ENCODE results near the gene TXLNG. TPM values are rescaled to one million over a fixed set of nuclear protein-coding genes. Genes with fewer than 3 reads are reported as not detected.

Gene TXLNG
- total and polyA plus RNA-seq, 9 donors = 14.0 to 27.7 (median 20.2) TPM

DNA sequence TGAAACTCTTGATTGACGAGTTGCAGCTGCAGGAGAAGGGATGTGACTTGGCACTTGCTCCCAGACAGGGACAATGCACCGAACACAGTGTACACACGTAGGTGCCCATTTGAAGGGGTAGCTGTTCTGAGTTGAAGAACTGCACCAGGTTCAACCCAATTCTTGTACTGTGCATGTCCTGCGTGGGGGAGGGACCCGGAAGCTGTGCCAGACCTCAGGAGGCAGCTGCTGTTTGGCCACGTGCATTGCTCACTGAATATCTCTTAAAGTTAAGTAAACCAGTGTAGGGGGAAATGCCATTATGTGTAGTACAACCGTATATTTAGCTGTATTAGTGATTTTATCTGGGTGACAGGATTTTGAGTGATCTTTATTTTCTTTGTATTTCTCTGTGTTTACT is 95.9 kb downstream of the TXLNG start:
- peak; percentile 57 to 72 (median 67) for DNase-seq
- peak overlapping the region; percentile 34 for H3K4me3 ChIP-seq
- no peaks in the 10 kb centered on the region for H3K4me1 ChIP-seq (ENCODE audit: insufficient read depth)
- TF ChIP-seq, protein P1, sequence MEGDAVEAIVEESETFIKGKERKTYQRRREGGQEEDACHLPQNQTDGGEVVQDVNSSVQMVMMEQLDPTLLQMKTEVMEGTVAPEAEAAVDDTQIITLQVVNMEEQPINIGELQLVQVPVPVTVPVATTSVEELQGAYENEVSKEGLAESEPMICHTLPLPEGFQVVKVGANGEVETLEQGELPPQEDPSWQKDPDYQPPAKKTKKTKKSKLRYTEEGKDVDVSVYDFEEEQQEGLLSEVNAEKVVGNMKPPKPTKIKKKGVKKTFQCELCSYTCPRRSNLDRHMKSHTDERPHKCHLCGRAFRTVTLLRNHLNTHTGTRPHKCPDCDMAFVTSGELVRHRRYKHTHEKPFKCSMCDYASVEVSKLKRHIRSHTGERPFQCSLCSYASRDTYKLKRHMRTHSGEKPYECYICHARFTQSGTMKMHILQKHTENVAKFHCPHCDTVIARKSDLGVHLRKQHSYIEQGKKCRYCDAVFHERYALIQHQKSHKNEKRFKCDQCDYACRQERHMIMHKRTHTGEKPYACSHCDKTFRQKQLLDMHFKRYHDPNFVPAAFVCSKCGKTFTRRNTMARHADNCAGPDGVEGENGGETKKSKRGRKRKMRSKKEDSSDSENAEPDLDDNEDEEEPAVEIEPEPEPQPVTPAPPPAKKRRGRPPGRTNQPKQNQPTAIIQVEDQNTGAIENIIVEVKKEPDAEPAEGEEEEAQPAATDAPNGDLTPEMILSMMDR (IDR thresholded peaks at IDR 0.05) = no peak
- TF ChIP-seq POLR2A (IDR thresholded peaks at IDR 0.05) = no peak
- no peak for TF ChIP-seq EP300 (IDR thresholded peaks at IDR 0.05)
- H3K27ac ChIP-seq = peak overlapping the region in 1 of 2 donors; percentile 55
- no peaks in the 10 kb centered on the region for H3K9me3 ChIP-seq
- intact Hi-C loops (cut with DNase I) = loop anchor here in 2 of 4 donors (5.0 to 10.0 kb wide), 3 partner anchors 163 to 493 kb away; partner anchors contain the start of gene NHS (in 1 of the 2)
- 13 to 24% (median 15%) methylated on average over 7 of the region's 7 CpGs for WGBS, 3 donors
- no peaks in the 10 kb centered on the region for H3K27me3 ChIP-seq
- no peaks in the 10 kb centered on the region for H3K36me3 ChIP-seq

DNA sequence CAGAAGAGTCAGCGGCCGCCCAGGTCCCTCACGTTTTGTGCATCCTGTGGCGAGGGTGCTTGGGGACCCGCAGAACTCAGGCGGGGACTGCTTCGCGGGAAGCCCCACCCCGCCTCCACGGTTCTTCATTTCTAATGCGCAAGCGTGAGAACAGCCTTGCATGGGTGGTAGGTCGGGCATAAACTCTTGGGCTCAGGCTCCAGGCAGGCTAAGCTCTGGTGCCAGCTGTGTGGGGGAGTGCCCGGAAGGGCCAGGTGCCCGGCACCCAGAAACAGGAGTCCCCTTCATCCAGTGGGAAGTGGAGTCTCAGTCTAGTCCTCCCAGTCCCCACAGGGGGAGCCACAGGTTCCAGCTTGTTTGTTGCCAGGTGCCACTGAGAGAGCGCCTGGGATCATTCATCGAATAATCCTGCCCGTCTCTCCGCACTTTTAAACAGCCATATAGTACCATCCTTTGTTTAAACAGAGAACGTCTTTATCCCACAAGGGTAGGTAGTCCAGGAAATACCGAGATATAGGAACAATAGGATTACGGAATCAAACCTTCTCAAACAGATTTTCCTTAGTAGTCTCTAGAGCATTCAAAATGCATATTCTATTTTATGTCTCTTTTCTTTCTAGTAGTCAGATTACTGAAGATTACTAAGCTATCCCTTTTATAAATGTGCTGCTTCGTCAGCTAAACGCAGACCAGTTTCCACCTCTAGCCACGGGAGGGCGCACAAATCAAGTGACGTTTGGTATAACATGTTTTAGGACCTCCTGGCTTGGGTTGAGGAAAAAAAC is 96.6 kb downstream of the TXLNG start:
- peak overlapping the region; percentile 16 to 55 for H3K27ac ChIP-seq
- H3K4me3 ChIP-seq = peak overlapping the region; percentile 34
- DNase-seq = peak; percentile 60 to 79 (median 78)

DNA sequence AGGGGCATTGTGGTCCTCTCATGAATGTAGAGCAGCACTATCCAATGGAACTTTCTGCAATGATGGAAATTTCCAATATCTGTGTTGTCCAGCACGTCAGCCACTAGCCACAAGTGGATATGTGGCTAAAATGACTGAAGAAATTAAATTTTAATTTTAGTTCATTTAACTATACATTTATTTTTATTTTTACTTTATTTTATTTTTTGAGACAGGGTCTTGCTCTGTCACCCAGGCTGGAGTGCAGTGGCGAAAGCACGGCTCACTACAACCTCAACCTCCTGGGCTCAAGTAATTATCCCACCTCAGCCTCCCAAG is 97.2 kb downstream of the TXLNG start:
- no peak for DNase-seq
- Histone ChIP-seq H3K27ac (peak overlapping the region in 1 of 2 donors; percentile 55), H3K27me3 (no peaks in the 10 kb centered on the region), H3K9me3 (no peaks in the 10 kb centered on the region), H3K4me1 (ENCODE audit: insufficient read depth) (no peaks in the 10 kb centered on the region), H3K36me3 (no peaks in the 10 kb centered on the region), H3K4me3 (no peak overlapping the region)
- intact Hi-C loops (cut with DNase I) = loop anchor here in 2 of 4 donors (5.0 to 10.0 kb wide), 3 partner anchors 161 to 491 kb away; partner anchors contain the start of gene NHS (in 1 of the 2)
- TF ChIP-seq POLR2A (IDR thresholded peaks at IDR 0.05) (no peak), EP300 (IDR thresholded peaks at IDR 0.05) (no peak)
- TF ChIP-seq, protein P1 (IDR thresholded peaks at IDR 0.05) = no peak
- 47 to 62% (median 55%) methylated on average over 3 of the region's 3 CpGs for WGBS, 3 donors

More for the DNA sequence above, 96.6 kb downstream of the TXLNG start:
- 13 to 18% (median 14%) methylated on average over 27 of the region's 27 CpGs for WGBS, 3 donors
- no peaks in the 10 kb centered on the region for H3K9me3 ChIP-seq
- intact Hi-C loops (cut with DNase I) = loop anchor here in 2 of 4 donors (5.0 to 10.0 kb wide), 3 partner anchors 162 to 492 kb away; partner anchors contain the start of gene NHS (in 1 of the 2)
- no peak for TF ChIP-seq EP300 (IDR thresholded peaks at IDR 0.05)
- TF ChIP-seq, protein P1 (IDR thresholded peaks at IDR 0.05) = peak; percentile 41 to 54 (median 49)
- no peaks in the 10 kb centered on the region for H3K27me3 ChIP-seq
- H3K36me3 ChIP-seq = no peaks in the 10 kb centered on the region
- H3K4me1 ChIP-seq (ENCODE audit: insufficient read depth) = no peaks in the 10 kb centered on the region

DNA sequence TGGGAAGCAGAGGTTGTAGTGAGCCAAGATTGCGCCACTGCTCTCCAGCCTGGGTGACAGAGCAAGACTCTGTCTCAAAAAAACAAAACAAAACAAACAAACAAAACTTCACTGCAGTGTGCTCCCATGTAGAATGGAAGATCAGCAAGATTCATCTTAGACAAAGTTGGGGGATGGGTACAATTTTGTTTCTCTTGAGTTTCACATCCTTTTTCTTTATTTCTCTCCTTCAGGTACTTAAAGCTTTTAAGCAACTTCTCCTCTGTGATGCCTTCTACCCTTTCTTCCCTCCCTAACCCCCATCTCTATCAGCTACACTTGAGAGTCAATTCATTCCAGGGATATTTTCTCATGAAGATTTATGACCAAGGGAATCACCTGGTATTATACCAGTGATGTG is 99.4 kb downstream of the TXLNG start:
- no peaks in the 10 kb centered on the region for H3K9me3 ChIP-seq
- intact Hi-C loops (cut with DNase I) = loop anchor here in 2 of 4 donors (10.0 kb wide), 2 partner anchors 159 to 489 kb away; partner anchors contain the start of gene NHS (in 1 of the 2)
- H3K36me3 ChIP-seq = no peaks in the 10 kb centered on the region
- no peak for DNase-seq
- 86 to 93% (median 87%) methylated on average over 1 of the region's 1 CpG for WGBS, 3 donors
- H3K27me3 ChIP-seq = no peaks in the 10 kb centered on the region
- H3K4me3 ChIP-seq = no peak overlapping the region
- TF ChIP-seq POLR2A (IDR thresholded peaks at IDR 0.05) (no peak), EP300 (IDR thresholded peaks at IDR 0.05) (no peak)
- TF ChIP-seq, protein P1 (IDR thresholded peaks at IDR 0.05) = no peak
- no peak overlapping the region for H3K27ac ChIP-seq
- no peaks in the 10 kb centered on the region for H3K4me1 ChIP-seq (ENCODE audit: insufficient read depth)

Data from ovary (tissue), 9 donors.